WTC11 (cell line): Measurements from ENCODE around the gene TBC1D12.

Source experiments
- ATF2 ChIP-seq: sonication (generic); formaldehyde crosslinking; IDR thresholded peaks from 2 replicates; pipeline ENCODE4 v1.8.1; 2022; ENCODE audit warnings: low read depth, missing genetic modification reagents, borderline replicate concordance
- ATF3 ChIP-seq: sonication (generic); formaldehyde crosslinking; conservative IDR thresholded peaks from 2 replicates; pipeline ENCODE4 v1.8.1; 2022; ENCODE audit warnings: mild to moderate bottlenecking, missing genetic modification reagents
- E2F1 ChIP-seq: sonication (generic); formaldehyde crosslinking; IDR thresholded peaks from 2 replicates; pipeline ENCODE4 v1.8.0; 2022; ENCODE audit warnings: mild to moderate bottlenecking, missing genetic modification reagents
- GABPB1 ChIP-seq: sonication (generic); formaldehyde crosslinking; IDR thresholded peaks from 2 replicates; pipeline ENCODE4 v1.8.1; 2023; ENCODE audit warnings: mild to moderate bottlenecking, missing genetic modification reagents
- JAZF1 ChIP-seq: fragments of 250-450 bp; sonication (Bioruptor Pico); IDR thresholded peaks from 2 replicates; pipeline ENCODE4 v1.9.0; 2021; ENCODE audit warnings: moderate library complexity, mild to moderate bottlenecking, inconsistent platforms
- MYBL2 ChIP-seq: sonication (generic); formaldehyde crosslinking; IDR thresholded peaks from 2 replicates; pipeline ENCODE4 v1.8.1; 2023; ENCODE audit warnings: mild to moderate bottlenecking, moderate library complexity, missing genetic modification reagents
- TP53 ChIP-seq: sonication (generic); formaldehyde crosslinking; IDR thresholded peaks from 2 replicates; pipeline ENCODE4 v1.8.1; 2023; ENCODE audit warnings: mild to moderate bottlenecking, missing genetic modification reagents
- USF2 ChIP-seq: sonication (generic); formaldehyde crosslinking; IDR thresholded peaks from 2 replicates; pipeline ENCODE4 v1.8.1; 2023; ENCODE audit warnings: mild to moderate bottlenecking, missing genetic modification reagents, moderate library complexity
- ZNF281 ChIP-seq: sonication (generic); formaldehyde crosslinking; IDR thresholded peaks from 2 replicates; pipeline ENCODE4 v1.8.0; 2023; ENCODE audit warnings: mild to moderate bottlenecking, missing genetic modification reagents
- TF ChIP-seq, protein P1 (sequence below): fragments of 200-600 bp; IDR thresholded peaks from 2 replicates; pipeline ENCODE4 v1.8.0; 2022; ENCODE audit warnings: antibody characterized with exemption
- TF ChIP-seq, protein P2 (sequence below): fragments of 250-450 bp; sonication (Bioruptor Pico); IDR thresholded peaks from 2 replicates; pipeline ENCODE4 v1.9.0; 2021; ENCODE audit warnings: mild to moderate bottlenecking
- TF ChIP-seq, protein P3 (sequence below): sonication (generic); formaldehyde crosslinking; IDR thresholded peaks from 2 replicates; pipeline ENCODE4 v1.8.1; 2023; ENCODE audit warnings: mild to moderate bottlenecking, missing genetic modification reagents

DNA sequence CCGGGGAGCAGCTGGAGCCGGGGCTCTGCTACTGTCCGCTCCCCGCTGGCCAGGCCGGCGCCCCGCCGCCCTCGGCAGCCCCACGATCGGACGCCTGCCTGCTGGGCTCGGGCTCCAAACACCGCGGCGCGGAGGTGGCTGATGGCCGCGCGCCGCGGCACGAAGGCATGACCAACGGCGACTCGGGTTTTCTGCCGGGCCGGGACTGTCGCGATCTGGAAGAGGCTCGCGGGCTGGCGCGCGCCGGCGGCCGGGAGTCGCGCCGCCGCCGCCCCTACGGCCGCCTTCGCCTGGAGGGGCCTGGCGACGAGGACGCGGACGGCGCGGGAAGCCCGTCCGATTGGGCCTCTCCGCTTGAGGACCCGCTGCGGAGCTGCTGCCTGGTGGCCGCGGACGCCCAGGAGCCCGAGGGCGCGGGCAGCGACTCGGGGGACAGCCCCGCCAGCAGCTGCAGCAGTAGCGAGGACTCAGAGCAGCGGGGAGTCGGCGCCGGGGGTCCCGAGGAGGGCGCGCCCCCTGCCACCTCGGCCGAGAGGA, 570 bp downstream of the TBC1D12 start:
- TF ChIP-seq, protein P1, sequence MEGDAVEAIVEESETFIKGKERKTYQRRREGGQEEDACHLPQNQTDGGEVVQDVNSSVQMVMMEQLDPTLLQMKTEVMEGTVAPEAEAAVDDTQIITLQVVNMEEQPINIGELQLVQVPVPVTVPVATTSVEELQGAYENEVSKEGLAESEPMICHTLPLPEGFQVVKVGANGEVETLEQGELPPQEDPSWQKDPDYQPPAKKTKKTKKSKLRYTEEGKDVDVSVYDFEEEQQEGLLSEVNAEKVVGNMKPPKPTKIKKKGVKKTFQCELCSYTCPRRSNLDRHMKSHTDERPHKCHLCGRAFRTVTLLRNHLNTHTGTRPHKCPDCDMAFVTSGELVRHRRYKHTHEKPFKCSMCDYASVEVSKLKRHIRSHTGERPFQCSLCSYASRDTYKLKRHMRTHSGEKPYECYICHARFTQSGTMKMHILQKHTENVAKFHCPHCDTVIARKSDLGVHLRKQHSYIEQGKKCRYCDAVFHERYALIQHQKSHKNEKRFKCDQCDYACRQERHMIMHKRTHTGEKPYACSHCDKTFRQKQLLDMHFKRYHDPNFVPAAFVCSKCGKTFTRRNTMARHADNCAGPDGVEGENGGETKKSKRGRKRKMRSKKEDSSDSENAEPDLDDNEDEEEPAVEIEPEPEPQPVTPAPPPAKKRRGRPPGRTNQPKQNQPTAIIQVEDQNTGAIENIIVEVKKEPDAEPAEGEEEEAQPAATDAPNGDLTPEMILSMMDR, result no peak
- no peak for TF ChIP-seq ATF3
- TF ChIP-seq USF2, result no peak
- TF ChIP-seq ATF2 (CRISPR knock-in tag), result no peak
- TF ChIP-seq TP53 (CRISPR knock-in tag), result no peak
- TF ChIP-seq GABPB1 (CRISPR knock-in tag), result 0 out of 2 replicates have a peak, but pooled peaks have one; percentile 47
- TF ChIP-seq, protein P2, sequence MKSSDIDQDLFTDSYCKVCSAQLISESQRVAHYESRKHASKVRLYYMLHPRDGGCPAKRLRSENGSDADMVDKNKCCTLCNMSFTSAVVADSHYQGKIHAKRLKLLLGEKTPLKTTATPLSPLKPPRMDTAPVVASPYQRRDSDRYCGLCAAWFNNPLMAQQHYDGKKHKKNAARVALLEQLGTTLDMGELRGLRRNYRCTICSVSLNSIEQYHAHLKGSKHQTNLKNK (CRISPR knock-in tag), result no peak
- TF ChIP-seq E2F1, result no peak
- TF ChIP-seq, protein P3, sequence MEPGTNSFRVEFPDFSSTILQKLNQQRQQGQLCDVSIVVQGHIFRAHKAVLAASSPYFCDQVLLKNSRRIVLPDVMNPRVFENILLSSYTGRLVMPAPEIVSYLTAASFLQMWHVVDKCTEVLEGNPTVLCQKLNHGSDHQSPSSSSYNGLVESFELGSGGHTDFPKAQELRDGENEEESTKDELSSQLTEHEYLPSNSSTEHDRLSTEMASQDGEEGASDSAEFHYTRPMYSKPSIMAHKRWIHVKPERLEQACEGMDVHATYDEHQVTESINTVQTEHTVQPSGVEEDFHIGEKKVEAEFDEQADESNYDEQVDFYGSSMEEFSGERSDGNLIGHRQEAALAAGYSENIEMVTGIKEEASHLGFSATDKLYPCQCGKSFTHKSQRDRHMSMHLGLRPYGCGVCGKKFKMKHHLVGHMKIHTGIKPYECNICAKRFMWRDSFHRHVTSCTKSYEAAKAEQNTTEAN (CRISPR knock-in tag), result no peak
- no peak for TF ChIP-seq JAZF1 (CRISPR knock-in tag)
- TF ChIP-seq MYBL2 (CRISPR knock-in tag), result no peak
- no peak for TF ChIP-seq ZNF281 (CRISPR knock-in tag)
